C4-2B (cell line): ENCODE measurements around the gene SESN2.

Experiments used
- CTCF ChIP-seq: fragments of 450-650 bp; conservative IDR thresholded peaks from 2 replicates; pipeline ENCODE4 v1.5.1; 2017; ENCODE audit warnings: mild to moderate bottlenecking
- ZFX ChIP-seq: fragments of 450-650 bp; IDR thresholded peaks from 2 replicates; pipeline ENCODE4 v1.6.1; 2017

- TF ChIP-seq CTCF (no peak), ZFX (no peak)
Measured at GRCh38 chr1:28209700-28210099, 49.6 kb upstream of the SESN2 start.
